ENCODE results near the gene PTPN13. TPM values are rescaled to one million over a fixed set of nuclear protein-coding genes. Genes with fewer than 3 reads are reported as not detected.

Gene PTPN13
- total and polyA plus RNA-seq, 4 donors, result 21.7 to 170 (median 44.6) TPM

DNA sequence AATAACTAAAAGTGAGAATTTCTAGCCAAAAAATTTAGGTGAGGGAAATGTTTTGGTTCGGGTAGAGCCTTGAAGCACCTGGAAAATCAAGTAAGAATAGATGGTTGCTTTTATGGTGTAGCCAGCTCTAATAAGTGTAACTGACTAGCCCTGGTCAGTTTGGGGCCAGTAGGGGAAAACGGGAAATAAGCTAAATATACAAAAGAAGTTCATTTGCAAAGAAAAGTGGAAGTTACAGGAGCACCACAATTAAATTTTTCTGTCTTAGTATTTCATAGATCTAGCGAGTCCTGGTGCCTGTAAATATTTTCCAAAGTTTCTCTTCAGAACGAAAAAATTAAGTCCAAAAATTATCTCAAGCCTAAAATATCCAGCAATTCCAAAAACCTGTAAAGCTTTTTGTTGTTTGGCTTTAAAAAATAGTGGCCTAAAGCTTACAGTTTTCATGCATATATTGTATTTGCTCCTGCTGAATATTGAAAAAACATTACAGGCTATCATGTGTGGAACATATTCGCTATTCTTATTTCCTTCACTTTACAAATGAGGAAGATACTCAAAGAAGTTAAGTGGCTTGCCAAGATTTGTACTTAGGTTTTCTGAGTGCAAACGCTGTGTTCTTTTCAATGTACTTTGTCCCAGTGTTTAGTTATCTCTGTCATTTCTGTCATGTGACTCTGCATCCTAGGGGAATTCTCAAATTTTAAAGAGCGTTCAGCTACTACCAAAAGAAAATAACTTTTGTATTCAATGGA is 7.3 kb upstream of the PTPN13 start:
- Histone ChIP-seq H3K27me3 (ENCODE audit: control insufficient read depth, insufficient read depth, low read length) (no peaks in the 10 kb centered on the region), H3K27ac (ENCODE audit: low read depth, low read length) (no peak overlapping the region), H3K4me1 (ENCODE audit: control insufficient read depth, insufficient read depth, low read length) (no peaks in the 10 kb centered on the region), H3K4me3 (ENCODE audit: low read depth, low read length) (no peak overlapping the region), H3K36me3 (ENCODE audit: control insufficient read depth, insufficient read depth, low read length) (no peaks in the 10 kb centered on the region), H3K9me3 (ENCODE audit: control insufficient read depth, insufficient read depth, low read length) (no peaks in the 10 kb centered on the region)
- WGBS (ENCODE audit: insufficient coverage), result 70% methylated on average over 2 of the region's 7 CpGs
- no peak for DNase-seq (ENCODE audit: low read depth in 4 of 6, low spot score in 6 of 6)

DNA sequence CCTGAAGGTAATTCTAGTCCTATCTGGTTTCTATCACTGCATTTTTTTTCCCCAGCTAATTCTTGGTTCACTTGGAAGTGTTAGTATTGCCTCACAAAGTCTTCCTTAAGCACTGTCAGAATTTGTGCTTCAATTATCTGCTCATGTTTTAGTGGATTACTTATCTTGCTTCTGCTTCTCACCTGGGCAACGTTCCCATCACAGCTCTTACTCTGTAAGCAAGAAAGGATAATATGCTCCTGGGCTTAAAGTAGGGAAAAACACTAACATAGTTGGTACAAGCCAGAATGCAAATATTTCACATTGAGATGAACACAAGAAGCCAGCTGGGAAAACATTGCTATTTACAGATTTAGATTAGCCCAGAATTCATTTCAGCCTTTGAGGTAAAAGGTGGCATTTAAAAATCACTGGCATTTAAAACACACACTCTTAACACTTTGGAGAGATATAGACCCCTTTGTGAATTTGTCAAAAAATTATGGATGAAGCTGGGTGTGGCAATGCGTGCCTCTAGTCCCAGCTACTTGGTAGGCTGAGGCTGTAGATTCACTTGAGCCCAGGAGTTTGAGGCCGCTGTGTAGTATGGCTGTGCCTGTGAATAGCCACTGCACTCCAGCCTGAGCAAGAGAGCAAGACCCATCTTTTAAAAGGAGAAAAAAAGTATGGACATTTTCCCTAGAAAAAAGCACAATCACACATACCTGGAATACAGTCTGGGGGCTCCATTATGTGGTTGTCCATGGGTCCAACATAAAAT is 6.6 kb upstream of the PTPN13 start:
- Histone ChIP-seq H3K36me3 (ENCODE audit: control insufficient read depth, insufficient read depth, low read length) (no peaks in the 10 kb centered on the region), H3K27me3 (ENCODE audit: control insufficient read depth, insufficient read depth, low read length) (no peaks in the 10 kb centered on the region), H3K4me3 (ENCODE audit: low read depth, low read length) (no peak overlapping the region), H3K9me3 (ENCODE audit: control insufficient read depth, insufficient read depth, low read length) (no peaks in the 10 kb centered on the region), H3K4me1 (ENCODE audit: control insufficient read depth, insufficient read depth, low read length) (no peaks in the 10 kb centered on the region), H3K27ac (ENCODE audit: low read depth, low read length) (no peak overlapping the region)
- WGBS (ENCODE audit: insufficient coverage), result 93% methylated on average over 1 of the region's 3 CpGs
- DNase-seq (ENCODE audit: low read depth in 4 of 6, low spot score in 6 of 6), result peak in 2 of 6 donors; percentile 44 to 60

DNA sequence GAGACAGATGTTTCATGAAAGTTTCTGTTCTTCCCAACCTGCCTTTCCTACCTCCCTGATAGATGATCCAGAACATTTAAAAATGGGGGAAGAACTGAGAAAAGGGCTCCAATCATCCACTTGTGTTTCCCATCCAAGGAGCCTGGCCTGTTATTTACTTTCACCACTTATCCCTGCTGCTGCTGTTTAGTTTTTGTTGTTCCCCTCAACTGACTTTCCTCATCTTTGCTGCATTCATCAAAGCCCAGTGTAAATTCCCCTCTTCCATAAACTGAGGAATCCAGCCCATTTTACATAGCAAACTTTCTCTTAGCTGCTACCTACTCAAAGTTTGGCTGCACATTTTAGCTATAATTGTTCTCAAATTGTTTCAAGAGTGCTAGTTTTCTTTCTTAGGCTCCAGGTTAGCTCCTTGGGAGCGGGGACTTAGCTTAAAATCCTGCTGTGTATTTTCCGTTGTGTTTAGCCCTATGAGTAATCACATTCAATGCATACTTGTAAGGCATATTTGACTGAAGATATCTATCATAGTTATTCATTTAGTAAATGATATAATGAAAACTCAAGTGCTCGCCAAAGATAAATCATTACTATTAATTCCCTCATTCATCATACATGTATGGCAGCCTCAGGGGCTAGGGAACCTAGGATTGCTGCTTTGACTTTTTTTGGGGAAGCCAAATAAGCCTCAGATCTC is 1.4 kb upstream of the PTPN13 start:
- peak overlapping the region; percentile 95 for H3K4me3 ChIP-seq (ENCODE audit: low read depth, low read length)

DNA sequence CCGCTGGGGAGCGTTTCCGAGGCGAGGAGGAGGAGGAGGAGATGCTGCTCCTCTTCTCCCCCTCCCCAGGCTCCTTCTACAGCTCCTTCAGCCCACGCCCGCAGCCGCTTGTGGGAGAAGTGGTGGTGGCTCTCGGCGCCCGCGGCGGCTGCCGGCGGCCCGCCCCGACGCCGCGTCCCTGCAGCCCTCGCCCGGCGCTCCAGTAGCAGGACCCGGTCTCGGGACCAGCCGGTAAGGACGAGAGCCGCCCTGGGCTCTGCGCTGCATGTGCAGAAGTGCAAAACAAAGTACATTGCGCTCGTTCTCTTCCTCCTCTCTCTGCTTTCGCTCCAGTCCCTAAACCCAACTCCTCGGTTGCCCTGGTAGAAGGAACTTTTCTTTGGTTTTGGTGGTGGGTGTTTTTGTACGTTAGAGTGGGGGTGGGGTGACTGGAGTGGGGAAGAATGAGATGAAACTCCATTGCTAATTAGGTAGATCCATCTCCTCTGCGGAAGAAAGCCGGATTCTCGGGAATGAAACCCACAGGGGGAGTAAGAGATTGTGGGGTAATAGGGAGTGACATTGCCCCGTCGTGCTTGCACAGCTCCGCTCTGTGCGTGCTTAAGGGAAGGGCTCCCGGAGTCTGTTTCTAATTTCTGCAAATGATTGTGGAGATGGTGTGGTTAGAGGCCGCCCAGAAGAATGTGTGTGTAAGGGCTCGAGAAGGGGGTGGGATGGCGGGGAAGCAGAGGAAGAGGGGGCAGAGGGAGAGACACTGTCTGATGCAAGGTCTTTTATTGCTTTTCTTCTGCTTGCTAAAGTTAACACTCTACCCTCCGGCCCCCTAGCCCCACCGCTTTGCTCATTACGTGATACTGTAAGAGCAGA is 677 bp downstream of the PTPN13 start:
- 1% methylated on average over 34 of the region's 47 CpGs for WGBS (ENCODE audit: insufficient coverage)
- Histone ChIP-seq H3K27me3 (ENCODE audit: control insufficient read depth, insufficient read depth, low read length) (no peaks in the 10 kb centered on the region), H3K36me3 (ENCODE audit: control insufficient read depth, insufficient read depth, low read length) (no peaks in the 10 kb centered on the region), H3K27ac (ENCODE audit: low read depth, low read length) (peak overlapping the region; percentile 98), H3K4me3 (ENCODE audit: low read depth, low read length) (peak overlapping the region; percentile 95), H3K9me3 (ENCODE audit: control insufficient read depth, insufficient read depth, low read length) (no peaks in the 10 kb centered on the region), H3K4me1 (ENCODE audit: control insufficient read depth, insufficient read depth, low read length) (peaks cover 7% of the 10 kb centered on the region)
- DNase-seq (ENCODE audit: low read depth in 4 of 6, low spot score in 6 of 6), result peak in 5 of 6 donors; percentile 35 to 79 (median 71)

More for the DNA sequence above, 1.4 kb upstream of the PTPN13 start:
- no peaks in the 10 kb centered on the region for H3K36me3 ChIP-seq (ENCODE audit: control insufficient read depth, insufficient read depth, low read length)
- H3K27ac ChIP-seq (ENCODE audit: low read depth, low read length), result peak overlapping the region; percentile 98
- H3K4me1 ChIP-seq (ENCODE audit: control insufficient read depth, insufficient read depth, low read length), result peaks cover 7% of the 10 kb centered on the region
- DNase-seq (ENCODE audit: low read depth in 4 of 6, low spot score in 6 of 6), result peak in 1 of 6 donors; percentile 19
- WGBS (ENCODE audit: insufficient coverage), result no CpG with 5 or more reads among the region's 3 CpGs
- no peaks in the 10 kb centered on the region for H3K27me3 ChIP-seq (ENCODE audit: control insufficient read depth, insufficient read depth, low read length)
- H3K9me3 ChIP-seq (ENCODE audit: control insufficient read depth, insufficient read depth, low read length), result no peaks in the 10 kb centered on the region

DNA sequence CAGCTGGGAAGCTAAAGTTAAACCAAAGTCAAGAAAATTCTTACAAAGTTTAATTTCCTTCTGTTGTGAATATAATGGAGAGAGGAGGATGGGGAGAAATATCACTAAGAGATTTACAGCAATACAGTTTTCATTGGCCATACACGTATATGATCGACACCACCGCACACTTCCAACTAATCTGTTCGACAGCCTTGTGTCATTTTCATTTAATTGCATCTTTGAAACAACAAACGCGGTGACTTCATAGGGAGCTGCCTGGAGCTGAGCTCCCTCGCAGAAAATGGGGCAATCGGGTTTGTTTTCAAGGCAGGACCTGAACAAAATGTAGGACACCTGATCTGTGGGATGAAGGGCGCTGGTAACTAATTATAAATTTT is 1.3 kb downstream of the PTPN13 start:
- peak in 2 of 6 donors; percentile 47 to 50 for DNase-seq (ENCODE audit: low read depth in 4 of 6, low spot score in 6 of 6)
- no peaks in the 10 kb centered on the region for H3K36me3 ChIP-seq (ENCODE audit: control insufficient read depth, insufficient read depth, low read length)
- H3K9me3 ChIP-seq (ENCODE audit: control insufficient read depth, insufficient read depth, low read length), result no peaks in the 10 kb centered on the region
- WGBS (ENCODE audit: insufficient coverage), result no CpG with 5 or more reads among the region's 9 CpGs
- peak overlapping the region; percentile 98 for H3K27ac ChIP-seq (ENCODE audit: low read depth, low read length)
- H3K27me3 ChIP-seq (ENCODE audit: control insufficient read depth, insufficient read depth, low read length), result no peaks in the 10 kb centered on the region
- peak overlapping the region; percentile 95 for H3K4me3 ChIP-seq (ENCODE audit: low read depth, low read length)
- peaks cover 7% of the 10 kb centered on the region for H3K4me1 ChIP-seq (ENCODE audit: control insufficient read depth, insufficient read depth, low read length)

DNA sequence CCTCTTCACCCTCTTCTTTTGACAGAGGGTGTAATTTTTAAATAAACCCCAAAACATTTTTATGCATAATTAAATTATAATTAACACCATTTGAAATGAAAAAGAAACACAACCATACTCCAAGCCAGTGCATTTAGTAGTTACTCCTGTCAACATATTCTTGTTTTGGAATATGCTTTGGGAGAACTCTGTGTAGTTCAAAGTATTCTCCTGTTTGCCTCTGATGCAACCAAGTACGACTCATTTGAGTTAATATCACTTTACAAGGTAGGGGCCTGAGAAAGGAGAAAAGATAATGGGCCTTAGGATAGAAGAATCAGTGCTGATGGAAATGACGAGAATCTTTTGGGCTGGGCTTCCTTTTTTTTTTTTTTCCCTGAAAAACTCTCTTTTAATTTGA is 2.7 kb downstream of the PTPN13 start:
- 56% methylated on average over 1 of the region's 2 CpGs for WGBS (ENCODE audit: insufficient coverage)
- no peaks in the 10 kb centered on the region for H3K27me3 ChIP-seq (ENCODE audit: control insufficient read depth, insufficient read depth, low read length)
- H3K9me3 ChIP-seq (ENCODE audit: control insufficient read depth, insufficient read depth, low read length), result no peaks in the 10 kb centered on the region
- no peak for DNase-seq (ENCODE audit: low read depth in 4 of 6, low spot score in 6 of 6)
- no peaks in the 10 kb centered on the region for H3K36me3 ChIP-seq (ENCODE audit: control insufficient read depth, insufficient read depth, low read length)
- peak overlapping the region; percentile 14 for H3K4me3 ChIP-seq (ENCODE audit: low read depth, low read length)
- H3K4me1 ChIP-seq (ENCODE audit: control insufficient read depth, insufficient read depth, low read length), result peaks cover 7% of the 10 kb centered on the region
- peak overlapping the region; percentile 59 for H3K27ac ChIP-seq (ENCODE audit: low read depth, low read length)

DNA sequence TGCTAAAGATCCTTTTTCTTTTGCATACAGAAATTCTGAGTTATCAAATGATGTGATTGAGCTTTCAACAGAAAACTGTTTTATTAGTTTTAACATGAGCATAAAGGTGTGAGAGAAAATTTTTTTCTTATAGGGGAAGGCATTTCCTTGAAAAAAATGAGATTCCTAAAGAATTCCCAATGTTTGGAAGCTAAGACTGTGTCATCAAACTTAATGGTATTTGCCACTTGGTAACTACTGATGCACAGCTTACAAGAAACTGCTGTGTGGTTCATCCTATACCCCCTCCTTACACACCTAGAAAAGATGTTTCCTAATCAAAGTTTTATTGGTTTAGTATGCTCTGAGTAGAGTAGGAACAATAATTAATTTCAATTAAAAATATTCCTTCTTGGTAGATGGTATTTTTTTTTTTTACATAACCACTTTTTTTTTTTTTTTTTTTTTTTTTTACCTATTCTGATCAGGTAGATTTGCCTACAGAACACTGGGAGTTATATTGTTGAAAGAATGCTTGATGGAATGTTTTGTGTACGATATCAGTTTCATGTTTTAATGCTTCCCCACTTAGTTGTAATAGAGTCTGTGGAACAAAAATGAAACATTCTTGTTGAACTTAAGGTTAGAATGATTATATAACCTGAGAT is 6.0 kb downstream of the PTPN13 start:
- no CpG with 5 or more reads among the region's 1 CpG for WGBS (ENCODE audit: insufficient coverage)
- H3K27me3 ChIP-seq (ENCODE audit: control insufficient read depth, insufficient read depth, low read length), result no peaks in the 10 kb centered on the region
- no peak for DNase-seq (ENCODE audit: low read depth in 4 of 6, low spot score in 6 of 6)
- no peaks in the 10 kb centered on the region for H3K36me3 ChIP-seq (ENCODE audit: control insufficient read depth, insufficient read depth, low read length)
- no peaks in the 10 kb centered on the region for H3K9me3 ChIP-seq (ENCODE audit: control insufficient read depth, insufficient read depth, low read length)
- H3K4me1 ChIP-seq (ENCODE audit: control insufficient read depth, insufficient read depth, low read length), result no peaks in the 10 kb centered on the region
- H3K27ac ChIP-seq (ENCODE audit: low read depth, low read length), result no peak overlapping the region
- H3K4me3 ChIP-seq (ENCODE audit: low read depth, low read length), result no peak overlapping the region

DNA sequence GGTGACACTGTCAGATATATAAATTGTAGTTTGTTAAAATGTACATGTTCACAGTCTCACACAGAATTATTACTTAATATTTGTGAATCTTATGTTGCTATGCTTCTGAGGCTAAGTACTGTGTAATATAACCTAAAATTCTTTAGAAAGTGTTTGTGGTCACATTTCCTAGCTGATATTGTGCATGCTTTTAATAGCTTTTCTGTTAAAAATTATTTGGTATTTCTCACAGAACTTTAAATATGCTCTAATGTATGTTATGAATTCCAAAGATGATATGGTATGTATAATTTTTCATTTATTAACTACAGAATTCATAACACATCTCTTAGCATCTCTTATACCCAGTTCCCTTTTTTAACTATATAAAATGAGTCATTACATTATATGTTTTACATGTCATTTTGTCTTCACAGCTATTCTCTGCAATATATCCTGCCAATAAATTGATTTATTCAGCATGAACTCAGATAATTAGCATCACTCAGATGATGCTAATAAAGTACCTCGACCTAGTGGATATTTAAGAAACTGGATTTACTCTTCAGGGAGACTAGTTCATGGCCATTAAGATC is 9.3 kb downstream of the PTPN13 start:
- no peaks in the 10 kb centered on the region for H3K36me3 ChIP-seq (ENCODE audit: control insufficient read depth, insufficient read depth, low read length)
- no peaks in the 10 kb centered on the region for H3K27me3 ChIP-seq (ENCODE audit: control insufficient read depth, insufficient read depth, low read length)
- H3K9me3 ChIP-seq (ENCODE audit: control insufficient read depth, insufficient read depth, low read length), result no peaks in the 10 kb centered on the region
- no peak overlapping the region for H3K27ac ChIP-seq (ENCODE audit: low read depth, low read length)
- H3K4me3 ChIP-seq (ENCODE audit: low read depth, low read length), result no peak overlapping the region
- WGBS (ENCODE audit: insufficient coverage), result no CpG with 5 or more reads among the region's 1 CpG
- no peaks in the 10 kb centered on the region for H3K4me1 ChIP-seq (ENCODE audit: control insufficient read depth, insufficient read depth, low read length)
- DNase-seq (ENCODE audit: low read depth in 4 of 6, low spot score in 6 of 6), result no peak

All from spinal cord (tissue), 10 donors.